Activated naive CD4-positive, alpha-beta T cell treated with Interleukin-2 at 50 U/mL for 16 hours (primary cell): ENCODE measurements around the gene VWA7.
"Not testable (repeated sequence)": the region's sequence is repeated elsewhere in the genome, so short reads cannot be mapped to it uniquely, and the experiment has no call there.

Source experiments
- DNase-seq: peaks from one replicate; pipeline ENCODE4 v3.0.0-alpha.2; 2020

The VWA7 gene

GRCh38 chr6:31776989-31777666, at the start of gene VWA7:
Gene VWA7, minus strand, starts transcription at chr6:31777328. Its CDS starts 549 bp downstream, at chr6:31776779.
- peak; percentile 84 for DNase-seq

- DNase-seq = peak; percentile 38
These were observed 49.7 kb upstream of the VWA7 start for GRCh38 chr6:31826793-31827285.

GRCh38 chr6:31825553-31825952, 48.4 kb upstream of the VWA7 start:
- no peak for DNase-seq

- DNase-seq = not testable (repeated sequence)
These were observed 46.6 kb upstream of the VWA7 start for GRCh38 chr6:31823592-31824196.

GRCh38 chr6:31822036-31822821, 45.1 kb upstream of the VWA7 start:
- peak; percentile 67 for DNase-seq

- DNase-seq = peak; percentile 77
These were observed 44.3 kb upstream of the VWA7 start for GRCh38 chr6:31821301-31822035.

GRCh38 chr6:31820399-31820798, 43.3 kb upstream of the VWA7 start:
- DNase-seq = not testable (repeated sequence)

GRCh38 chr6:31819871-31820299, 42.8 kb upstream of the VWA7 start:
- no peak for DNase-seq

GRCh38 chr6:31817929-31818511, 40.9 kb upstream of the VWA7 start:
- not testable (repeated sequence) for DNase-seq

GRCh38 chr6:31817133-31817928, 40.2 kb upstream of the VWA7 start:
- not testable (repeated sequence) for DNase-seq

- DNase-seq = peak; percentile 66
These were observed 38.1 kb upstream of the VWA7 start, which contains the start of the genes HSPA1A and HSPA1L for GRCh38 chr6:31815025-31815838. Gene HSPA1A, plus strand, starts transcription at chr6:31815543. Its CDS starts 214 bp downstream, at chr6:31815757. Gene HSPA1L, minus strand, starts transcription at chr6:31815283. Its CDS starts 3,311 bp downstream, at chr6:31811972.

GRCh38 chr6:31814677-31815024, 37.5 kb upstream of the VWA7 start:
- peak; percentile 70 for DNase-seq

- no peak for DNase-seq
These were observed 36.3 kb upstream of the VWA7 start for GRCh38 chr6:31813465-31813849.

GRCh38 chr6:31811645-31812044, 34.5 kb upstream of the VWA7 start:
- no peak for DNase-seq

GRCh38 chr6:31808599-31808998, 31.5 kb upstream of the VWA7 start:
- not testable (repeated sequence) for DNase-seq

GRCh38 chr6:31806470-31807272, 29.5 kb upstream of the VWA7 start, which contains the start of gene LSM2:
Gene LSM2, minus strand, starts transcription at chr6:31806966. Its CDS starts 209 bp downstream, at chr6:31806757.
- DNase-seq = peak; percentile 96

- DNase-seq = no peak
These were observed 28.9 kb upstream of the VWA7 start for GRCh38 chr6:31805939-31806469.

GRCh38 chr6:31801031-31801927, 24.2 kb upstream of the VWA7 start:
- not testable (repeated sequence) for DNase-seq
